Erythroblast (primary cell): ENCODE measurements around the gene RPL21.

Experiments
- GATA1 ChIP-seq: IDR thresholded peaks from 2 replicates; pipeline ENCODE4 v1.6.1; 2011; ENCODE audit warnings: low read depth, mild to moderate bottlenecking, control low read depth, low read length, moderate library complexity
- POLR2A ChIP-seq: IDR thresholded peaks from 2 replicates; pipeline ENCODE4 v1.6.1; 2011; ENCODE audit warnings: mild to moderate bottlenecking, low read length

- TF ChIP-seq POLR2A (no peak), GATA1 (no peak)
These were observed 24.4 kb upstream of the RPL21 start for GRCh38 chr13:27226991-27227390.
